ENCODE results near the gene ENDOG. TPM values are rescaled to one million over a fixed set of nuclear protein-coding genes. Genes with fewer than 3 reads are reported as not detected.
"Not testable (repeated sequence)": the region's sequence is repeated elsewhere in the genome, so short reads cannot be mapped to it uniquely, and the experiment has no call there.

ENDOG gene
- total RNA-seq, 3 donors from 2014 or later (not counting 1 experiment from before 2014, with no cell fraction given), result 6.7 to 12.5 (median 8.3) TPM

DNA sequence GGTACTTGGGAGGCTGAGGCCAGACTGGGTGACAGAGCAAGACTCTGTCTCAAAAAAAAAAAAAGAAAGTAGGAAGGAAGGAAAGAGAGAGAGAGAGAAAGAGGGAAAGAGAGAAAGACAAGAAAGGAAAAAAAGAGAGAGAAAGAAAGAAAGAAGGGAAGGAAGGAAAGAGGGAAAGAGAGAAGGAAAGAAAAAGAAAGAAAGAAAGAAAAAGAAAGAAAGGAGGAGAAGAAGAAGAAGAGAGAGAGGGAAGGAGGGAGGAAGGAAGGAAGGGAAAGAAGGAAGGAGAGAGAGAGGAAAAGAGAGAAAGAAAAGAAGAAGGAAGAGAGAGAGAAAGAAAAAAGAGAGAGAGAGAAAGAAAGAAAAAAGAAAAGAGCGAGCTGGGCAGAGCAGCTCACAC lies 43.5 kb upstream of the ENDOG start:
- H3K27ac Mint-ChIP-seq, result no peak overlapping the region
- DNase-seq (no peak), ATAC-seq (no peak)
- H3K36me3 Mint-ChIP-seq, result no peaks in the 10 kb centered on the region
- Histone ChIP-seq H3K9me3 (ENCODE audit: control insufficient read depth, insufficient read depth, low read length) (peaks cover 6% of the 10 kb centered on the region), H3K36me3 (ENCODE audit: control insufficient read depth, insufficient read depth, low read length) (no peaks in the 10 kb centered on the region), H3K4me1 (ENCODE audit: control insufficient read depth, insufficient read depth, low read length) (peaks cover 24% of the 10 kb centered on the region), H3K27ac (ENCODE audit: low read length) (no peak overlapping the region), H3K4me3 (ENCODE audit: low read length) (no peak overlapping the region), H3K27me3 (ENCODE audit: control insufficient read depth, insufficient read depth, low read length) (no peaks in the 10 kb centered on the region)
- 100% methylated on average over 1 of the region's 1 CpG for WGBS (ENCODE audit: insufficient coverage)
- intact Hi-C loops (cut with micrococcal nuclease), result loop anchor here (5.0 kb wide), 1 partner anchor 53 kb away; the partner anchor contains the start of gene ZDHHC12
- no peak overlapping the region for H3K4me3 Mint-ChIP-seq
- TF ChIP-seq, protein P1, sequence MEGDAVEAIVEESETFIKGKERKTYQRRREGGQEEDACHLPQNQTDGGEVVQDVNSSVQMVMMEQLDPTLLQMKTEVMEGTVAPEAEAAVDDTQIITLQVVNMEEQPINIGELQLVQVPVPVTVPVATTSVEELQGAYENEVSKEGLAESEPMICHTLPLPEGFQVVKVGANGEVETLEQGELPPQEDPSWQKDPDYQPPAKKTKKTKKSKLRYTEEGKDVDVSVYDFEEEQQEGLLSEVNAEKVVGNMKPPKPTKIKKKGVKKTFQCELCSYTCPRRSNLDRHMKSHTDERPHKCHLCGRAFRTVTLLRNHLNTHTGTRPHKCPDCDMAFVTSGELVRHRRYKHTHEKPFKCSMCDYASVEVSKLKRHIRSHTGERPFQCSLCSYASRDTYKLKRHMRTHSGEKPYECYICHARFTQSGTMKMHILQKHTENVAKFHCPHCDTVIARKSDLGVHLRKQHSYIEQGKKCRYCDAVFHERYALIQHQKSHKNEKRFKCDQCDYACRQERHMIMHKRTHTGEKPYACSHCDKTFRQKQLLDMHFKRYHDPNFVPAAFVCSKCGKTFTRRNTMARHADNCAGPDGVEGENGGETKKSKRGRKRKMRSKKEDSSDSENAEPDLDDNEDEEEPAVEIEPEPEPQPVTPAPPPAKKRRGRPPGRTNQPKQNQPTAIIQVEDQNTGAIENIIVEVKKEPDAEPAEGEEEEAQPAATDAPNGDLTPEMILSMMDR (IDR thresholded peaks at IDR 0.05), result no peak
- H3K4me1 Mint-ChIP-seq, result peaks cover 15% of the 10 kb centered on the region in 2 donors
- H3K27me3 Mint-ChIP-seq (ENCODE audit: low read depth in 2 of 2), result peaks cover 0 to 5% of the 10 kb centered on the region in 2 donors
- peaks cover 0 to 5% of the 10 kb centered on the region in 2 donors for H3K9me3 Mint-ChIP-seq

DNA sequence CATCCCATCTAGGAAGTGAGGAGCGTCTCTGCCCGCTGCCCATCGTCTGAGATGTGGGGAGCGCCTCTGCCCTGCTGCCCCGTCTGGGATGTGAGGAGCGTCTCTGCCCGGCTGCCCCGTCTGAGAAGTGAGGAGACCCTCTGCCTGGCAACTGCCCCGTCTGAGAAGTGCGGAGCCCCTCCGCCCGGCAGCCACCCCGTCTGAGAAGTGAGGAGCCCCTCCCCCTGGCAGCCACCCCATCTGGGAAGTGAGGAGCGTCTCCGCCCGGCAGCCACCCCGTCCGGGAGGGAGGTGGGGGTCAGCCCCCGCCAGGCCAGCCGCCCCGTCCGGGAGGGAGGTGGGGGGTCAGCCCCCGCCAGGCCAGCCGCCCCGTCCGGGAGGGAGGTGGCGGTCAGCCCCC lies 38.2 kb upstream of the ENDOG start:
- 96% methylated on average over 19 of the region's 27 CpGs for WGBS (ENCODE audit: insufficient coverage)
- H3K4me1 Mint-ChIP-seq; H3K27me3 ChIP-seq (ENCODE audit: control insufficient read depth, insufficient read depth, low read length); DNase-seq; H3K36me3 ChIP-seq (ENCODE audit: control insufficient read depth, insufficient read depth, low read length); H3K36me3 Mint-ChIP-seq; ATAC-seq; H3K4me3 ChIP-seq (ENCODE audit: low read length); H3K9me3 ChIP-seq (ENCODE audit: control insufficient read depth, insufficient read depth, low read length); H3K9me3 Mint-ChIP-seq; H3K4me1 ChIP-seq (ENCODE audit: control insufficient read depth, insufficient read depth, low read length); H3K27me3 Mint-ChIP-seq (ENCODE audit: low read depth in 2 of 2); H3K4me3 Mint-ChIP-seq; intact Hi-C loops (cut with micrococcal nuclease); H3K27ac ChIP-seq (ENCODE audit: low read length); H3K27ac Mint-ChIP-seq: not testable (repeated sequence)

DNA sequence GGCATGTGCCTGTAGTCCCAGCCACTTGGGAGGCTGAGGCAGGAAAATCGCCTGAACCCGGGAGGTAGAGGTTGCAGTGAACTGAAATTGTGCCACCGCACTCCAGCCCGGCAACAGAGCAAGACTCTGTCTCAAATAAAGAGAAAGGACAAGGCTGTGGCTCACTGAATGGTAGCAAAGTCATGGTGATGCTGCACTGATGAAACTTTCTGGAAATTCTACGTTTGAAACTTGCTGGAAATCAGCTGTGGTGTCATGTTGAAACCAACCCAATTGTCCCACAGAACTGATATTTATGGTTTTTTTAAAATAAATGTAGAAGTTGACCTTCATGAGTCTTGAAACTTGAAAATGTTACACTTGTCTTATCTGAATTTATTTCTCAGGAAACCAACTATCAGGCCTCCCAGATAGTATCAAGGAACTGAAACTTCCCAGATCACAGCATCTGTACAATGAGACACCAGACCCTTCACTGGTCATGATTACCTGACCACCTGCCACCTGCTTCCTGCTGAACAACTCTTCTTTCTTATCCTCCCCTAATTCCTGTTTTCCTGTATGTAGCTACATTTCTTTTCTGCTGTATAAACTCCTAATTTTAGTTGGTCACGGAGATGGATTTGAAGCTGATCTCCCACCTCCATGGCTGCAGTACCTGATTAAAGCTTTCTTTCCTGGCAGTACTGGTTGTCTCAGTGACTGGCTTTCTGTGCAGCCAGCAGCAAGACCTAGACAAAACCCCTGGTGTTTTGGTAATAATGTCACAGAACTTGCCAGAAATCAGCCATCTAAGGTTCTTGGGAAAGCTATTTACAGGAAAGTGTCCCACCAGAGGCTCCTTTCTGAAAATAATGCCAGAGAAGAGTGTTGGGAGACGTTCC lies 36.9 kb upstream of the ENDOG start:
- H3K27ac ChIP-seq (ENCODE audit: low read length), result no peak overlapping the region

DNA sequence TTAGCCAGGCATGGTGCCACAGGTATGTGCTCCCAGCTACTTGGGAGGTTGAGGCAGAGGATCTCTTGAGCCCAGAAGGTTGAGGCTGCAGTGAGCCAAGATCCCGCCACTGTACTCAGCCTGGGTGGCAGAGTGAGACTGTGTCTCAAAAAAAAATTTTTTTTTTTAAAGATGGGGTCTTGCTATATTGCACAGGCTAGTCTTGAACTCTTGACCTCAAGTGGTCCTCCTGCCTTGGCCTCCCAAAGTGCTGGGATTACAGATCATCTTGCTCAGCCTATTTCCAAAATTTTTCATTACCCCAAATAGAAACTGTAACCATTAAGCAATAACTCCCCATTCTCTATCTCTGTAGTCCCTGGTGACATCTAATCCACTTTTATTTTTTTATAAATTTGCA lies 35.6 kb upstream of the ENDOG start:
- ATAC-seq (no peak), DNase-seq (no peak)
- Histone ChIP-seq H3K36me3 (ENCODE audit: control insufficient read depth, insufficient read depth, low read length) (no peaks in the 10 kb centered on the region), H3K4me3 (ENCODE audit: low read length) (no peak overlapping the region), H3K27me3 (ENCODE audit: control insufficient read depth, insufficient read depth, low read length) (no peaks in the 10 kb centered on the region), H3K27ac (ENCODE audit: low read length) (no peak overlapping the region), H3K4me1 (ENCODE audit: control insufficient read depth, insufficient read depth, low read length) (peaks cover 10% of the 10 kb centered on the region), H3K9me3 (ENCODE audit: control insufficient read depth, insufficient read depth, low read length) (no peaks in the 10 kb centered on the region)
- Mint-ChIP-seq H3K4me3 (no peak overlapping the region), H3K27ac (no peak overlapping the region), H3K9me3 (peaks cover 0 to 3% of the 10 kb centered on the region in 2 donors), H3K4me1 (peaks cover 7 to 11% of the 10 kb centered on the region in 2 donors), H3K36me3 (no peaks in the 10 kb centered on the region), H3K27me3 (ENCODE audit: low read depth in 2 of 2) (peaks cover 0 to 2% of the 10 kb centered on the region in 2 donors)
- intact Hi-C loops (cut with micrococcal nuclease), result no loop called here
- TF ChIP-seq, protein P1 (IDR thresholded peaks at IDR 0.05), result no peak
- 100% methylated on average over 1 of the region's 1 CpG for WGBS (ENCODE audit: insufficient coverage)

More for the DNA sequence above, 36.9 kb upstream of the ENDOG start:
- Mint-ChIP-seq H3K27me3 (ENCODE audit: low read depth in 2 of 2) (peaks cover 0 to 2% of the 10 kb centered on the region in 2 donors), H3K9me3 (peaks cover 0 to 3% of the 10 kb centered on the region in 2 donors), H3K4me1 (no peaks in the 10 kb centered on the region), H3K27ac (no peak overlapping the region), H3K36me3 (no peaks in the 10 kb centered on the region), H3K4me3 (no peak overlapping the region)
- DNase-seq (no peak), ATAC-seq (peak in 1 of 3 donors; percentile 64)
- Histone ChIP-seq H3K36me3 (ENCODE audit: control insufficient read depth, insufficient read depth, low read length) (no peaks in the 10 kb centered on the region), H3K9me3 (ENCODE audit: control insufficient read depth, insufficient read depth, low read length) (peaks cover under 1% of the 10 kb centered on the region), H3K27me3 (ENCODE audit: control insufficient read depth, insufficient read depth, low read length) (no peaks in the 10 kb centered on the region), H3K4me1 (ENCODE audit: control insufficient read depth, insufficient read depth, low read length) (peaks cover 2% of the 10 kb centered on the region), H3K4me3 (ENCODE audit: low read length) (no peak overlapping the region)
- 64% methylated on average over 7 of the region's 7 CpGs for WGBS (ENCODE audit: insufficient coverage)
- intact Hi-C loops (cut with micrococcal nuclease), result no loop called here
- TF ChIP-seq, protein P1 (IDR thresholded peaks at IDR 0.05), result no peak
